Skeletal muscle tissue (tissue), 4 donors: ENCODE measurements around the gene DOCK9. TPM values are rescaled to one million over a fixed set of nuclear protein-coding genes. Genes with fewer than 3 reads are reported as not detected.
A peak's percentile ranks its signal among the peaks of the same experiment; 100 is the strongest.

Experiments used
- H3K27ac ChIP-seq: one replicate; pipeline ENCODE4 v1.7.0; 2013; ENCODE audit warnings: mild to moderate bottlenecking, low read depth, low read length, inconsistent platforms
- H3K27me3 ChIP-seq, 3 donors: one replicate each; pipeline ENCODE4 v1.7.0; 2013; ENCODE audit warnings: low read length in 3 of 3; ENCODE audit not compliant: control insufficient read depth in 3 of 3, insufficient read depth in 3 of 3
- H3K36me3 ChIP-seq, 3 donors: one replicate each; pipeline ENCODE4 v1.7.0; 2013; ENCODE audit warnings: low read length in 3 of 3; ENCODE audit not compliant: control insufficient read depth in 3 of 3, insufficient read depth in 3 of 3
- H3K4me1 ChIP-seq, 3 donors: one replicate each; pipeline ENCODE4 v1.7.0; 2013; ENCODE audit warnings: low read length in 3 of 3, mild to moderate bottlenecking in 3 of 3; ENCODE audit not compliant: control insufficient read depth in 3 of 3, insufficient read depth in 3 of 3
- H3K4me3 ChIP-seq, 3 donors: one replicate each; pipeline ENCODE4 v1.7.0; 2013; ENCODE audit warnings: low read length in 3 of 3
- H3K9ac ChIP-seq, 3 donors: one replicate each; pipeline ENCODE4 v1.7.0; 2013; ENCODE audit warnings: low read length in 3 of 3, mild to moderate bottlenecking in 3 of 3, moderate library complexity in 2 of 3, low read depth in 1 of 3
- H3K9me3 ChIP-seq, 3 donors: one replicate each; pipeline ENCODE4 v1.7.0; 2013; ENCODE audit warnings: low read length in 3 of 3; ENCODE audit not compliant: control insufficient read depth in 3 of 3
- total RNA-seq: library from RNA; depleted of rRNA; stranded (reverse); fragments of >200 nt; gene quantifications from one replicate; pipeline ENCODE4 v1.2.3, GENCODE V29; 2014
- donor health status: Osteomylitis.

Gene DOCK9
- total RNA-seq, 1 donor from 2014 or later = 86.6 TPM

GRCh38 chr13:98825659-98826058, 152.2 kb downstream of the DOCK9 start:
- Histone ChIP-seq H3K36me3 (peaks cover 20 to 30% (median 26%) of the 10 kb centered on the region in 3 donors), H3K27me3 (no peaks in the 10 kb centered on the region), H3K4me3 (no peak overlapping the region), H3K27ac (no peak overlapping the region), H3K9ac (no peak overlapping the region), H3K9me3 (no peaks in the 10 kb centered on the region), H3K4me1 (peaks cover 2 to 8% (median 6%) of the 10 kb centered on the region in 3 donors)

DNA sequence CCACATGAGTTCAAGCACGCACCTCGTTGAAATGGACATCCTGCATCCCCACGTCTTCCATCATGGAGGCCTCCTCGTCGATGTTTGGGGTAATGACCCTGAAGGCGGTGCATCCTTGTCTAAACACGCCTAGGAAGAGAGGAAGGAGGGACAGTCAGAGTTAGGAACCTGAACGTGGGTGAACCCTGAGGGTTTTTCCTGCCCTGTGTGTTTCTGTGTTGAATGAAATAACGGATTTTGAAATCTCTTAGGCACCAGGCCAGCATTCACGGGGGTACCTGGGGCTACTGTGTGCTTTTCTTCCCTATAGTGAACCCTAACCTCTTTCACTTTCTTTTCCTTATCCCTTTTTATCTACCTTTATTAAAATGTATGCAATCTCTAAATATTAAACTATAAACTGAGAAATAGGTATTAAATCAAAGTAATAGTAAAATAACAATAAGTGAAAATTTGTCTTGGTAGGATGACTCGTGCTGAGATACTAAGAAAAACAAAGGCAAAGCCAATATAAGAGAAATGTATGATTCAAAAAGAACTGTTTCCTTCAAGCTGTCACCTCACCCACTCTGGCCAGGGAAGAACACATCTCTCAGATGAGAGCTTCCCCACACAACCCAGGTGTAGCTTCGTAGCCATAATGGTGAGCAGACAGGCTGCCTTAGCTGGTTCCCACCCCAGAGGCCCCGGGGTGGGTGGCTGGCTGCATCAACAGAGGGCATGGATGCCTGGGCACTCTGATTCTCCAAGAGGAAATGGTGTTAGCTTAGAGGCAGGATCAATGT, 153.3 kb downstream of the DOCK9 start:
- Histone ChIP-seq H3K27me3 (no peaks in the 10 kb centered on the region), H3K4me3 (no peak overlapping the region), H3K27ac (no peak overlapping the region), H3K36me3 (peaks cover 20 to 26% (median 26%) of the 10 kb centered on the region in 3 donors), H3K9me3 (no peaks in the 10 kb centered on the region), H3K4me1 (peaks cover 2 to 8% (median 6%) of the 10 kb centered on the region in 3 donors), H3K9ac (no peak overlapping the region)

- Histone ChIP-seq H3K4me3 (no peak overlapping the region), H3K9ac (no peak overlapping the region), H3K27ac (no peak overlapping the region), H3K9me3 (no peaks in the 10 kb centered on the region), H3K36me3 (peaks cover 16 to 24% (median 23%) of the 10 kb centered on the region in 3 donors), H3K27me3 (no peaks in the 10 kb centered on the region), H3K4me1 (peaks cover 2 to 8% (median 6%) of the 10 kb centered on the region in 3 donors)
Measured at GRCh38 chr13:98823442-98823841, 154.4 kb downstream of the DOCK9 start.

GRCh38 chr13:98822225-98822606, 155.6 kb downstream of the DOCK9 start:
- H3K4me3 ChIP-seq = no peak overlapping the region
- no peak overlapping the region for H3K9ac ChIP-seq
- H3K4me1 ChIP-seq = peaks cover 2 to 8% (median 6%) of the 10 kb centered on the region in 3 donors
- H3K27ac ChIP-seq = peak overlapping the region; percentile 14
- H3K36me3 ChIP-seq = peaks cover 7 to 16% (median 15%) of the 10 kb centered on the region in 3 donors
- H3K27me3 ChIP-seq = no peaks in the 10 kb centered on the region
- no peaks in the 10 kb centered on the region for H3K9me3 ChIP-seq

GRCh38 chr13:98821372-98822224, 156.3 kb downstream of the DOCK9 start:
- H3K27me3 ChIP-seq = no peaks in the 10 kb centered on the region
- H3K4me1 ChIP-seq = peaks cover 2 to 8% (median 6%) of the 10 kb centered on the region in 3 donors
- H3K9me3 ChIP-seq = no peaks in the 10 kb centered on the region
- no peak overlapping the region for H3K9ac ChIP-seq
- H3K36me3 ChIP-seq = peaks cover 7 to 17% (median 15%) of the 10 kb centered on the region in 3 donors
- H3K27ac ChIP-seq = peak overlapping the region; percentile 16
- peak overlapping the region in 1 of 3 donors; percentile 11 for H3K4me3 ChIP-seq

DNA sequence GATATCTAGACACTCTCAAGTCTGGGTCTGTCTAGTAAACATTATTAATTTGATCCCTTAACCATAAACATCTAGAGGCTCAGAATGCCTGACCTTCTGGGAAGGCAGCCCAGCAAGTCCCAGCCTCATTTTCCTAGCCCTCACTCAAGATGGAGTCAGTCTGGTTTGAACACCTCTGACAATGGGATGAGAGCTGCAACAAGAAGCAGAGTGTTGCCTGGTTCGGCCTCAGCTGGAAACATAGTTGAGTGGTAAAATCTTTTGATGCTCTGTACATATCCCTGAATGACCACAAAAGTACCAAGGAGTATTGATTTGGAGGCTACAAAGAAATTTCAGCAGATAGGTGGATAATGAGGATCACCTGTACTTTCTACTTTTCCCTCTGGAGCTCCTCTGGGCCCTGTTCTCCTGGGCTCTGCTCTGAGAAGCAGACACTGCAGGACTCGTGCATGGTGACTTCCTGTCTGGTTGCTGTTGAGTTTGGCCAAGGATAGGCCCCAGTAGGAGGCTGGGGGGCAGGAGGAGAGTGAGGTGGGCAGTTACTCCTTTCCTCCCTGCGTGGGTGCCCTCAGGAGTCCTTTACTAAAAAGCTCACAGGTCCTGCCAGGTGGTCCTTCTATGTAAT, 157.0 kb downstream of the DOCK9 start:
- Histone ChIP-seq H3K9me3 (no peaks in the 10 kb centered on the region), H3K4me3 (no peak overlapping the region), H3K36me3 (peaks cover 7 to 23% (median 18%) of the 10 kb centered on the region in 3 donors), H3K9ac (no peak overlapping the region), H3K27ac (peak overlapping the region; percentile 16), H3K27me3 (no peaks in the 10 kb centered on the region), H3K4me1 (peaks cover 2 to 8% (median 6%) of the 10 kb centered on the region in 3 donors)

DNA sequence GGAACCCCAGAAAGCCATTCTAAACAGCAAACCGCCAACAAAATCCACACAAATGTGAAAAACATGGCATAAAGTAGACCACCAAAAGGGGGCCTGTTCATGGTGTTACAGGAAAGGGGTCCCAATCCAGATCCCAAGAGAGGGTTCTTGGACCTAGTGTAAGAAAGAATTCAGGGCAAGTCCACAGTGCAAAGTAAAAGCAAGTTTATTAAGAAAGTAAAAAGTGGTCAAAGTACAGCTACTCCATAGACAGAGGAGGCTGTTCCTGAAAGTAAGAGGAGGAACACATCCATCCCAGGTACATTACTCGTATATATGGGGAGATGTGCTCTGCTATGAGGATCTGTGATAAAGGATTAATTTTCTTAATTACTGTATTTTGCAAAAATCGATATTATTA, 157.6 kb downstream of the DOCK9 start:
- H3K36me3 ChIP-seq = peaks cover 7 to 23% (median 18%) of the 10 kb centered on the region in 3 donors
- H3K27ac ChIP-seq = no peak overlapping the region
- no peak overlapping the region for H3K4me3 ChIP-seq

GRCh38 chr13:98819382-98820010, 158.4 kb downstream of the DOCK9 start:
- H3K4me1 ChIP-seq = peaks cover 2 to 8% (median 6%) of the 10 kb centered on the region in 3 donors
- H3K4me3 ChIP-seq = no peak overlapping the region
- no peak overlapping the region for H3K27ac ChIP-seq
- H3K27me3 ChIP-seq = no peaks in the 10 kb centered on the region
- no peak overlapping the region for H3K9ac ChIP-seq
- H3K9me3 ChIP-seq = no peaks in the 10 kb centered on the region
- peaks cover 7 to 21% (median 17%) of the 10 kb centered on the region in 3 donors for H3K36me3 ChIP-seq

More for the DNA sequence above, 157.6 kb downstream of the DOCK9 start:
- Histone ChIP-seq H3K27me3 (no peaks in the 10 kb centered on the region), H3K9ac (no peak overlapping the region), H3K4me1 (peaks cover 2 to 8% (median 6%) of the 10 kb centered on the region in 3 donors), H3K9me3 (no peaks in the 10 kb centered on the region)

- no peaks in the 10 kb centered on the region for H3K27me3 ChIP-seq
- H3K36me3 ChIP-seq = peaks cover 0 to 12% (median 5%) of the 10 kb centered on the region in 3 donors
- no peaks in the 10 kb centered on the region for H3K9me3 ChIP-seq
- peaks cover 0 to 4% (median 4%) of the 10 kb centered on the region in 3 donors for H3K4me1 ChIP-seq
- no peak overlapping the region for H3K27ac ChIP-seq
- H3K9ac ChIP-seq = no peak overlapping the region
- no peak overlapping the region for H3K4me3 ChIP-seq
Measured at GRCh38 chr13:98816406-98816805, 161.5 kb downstream of the DOCK9 start.
